ENCODE data around the gene MAP2. TPM values are rescaled to one million over a fixed set of nuclear protein-coding genes. Genes with fewer than 3 reads are reported as not detected.

The MAP2 gene
- total and polyA plus RNA-seq, 11 donors = 3.2 to 19.3 (median 8.9) TPM

DNA sequence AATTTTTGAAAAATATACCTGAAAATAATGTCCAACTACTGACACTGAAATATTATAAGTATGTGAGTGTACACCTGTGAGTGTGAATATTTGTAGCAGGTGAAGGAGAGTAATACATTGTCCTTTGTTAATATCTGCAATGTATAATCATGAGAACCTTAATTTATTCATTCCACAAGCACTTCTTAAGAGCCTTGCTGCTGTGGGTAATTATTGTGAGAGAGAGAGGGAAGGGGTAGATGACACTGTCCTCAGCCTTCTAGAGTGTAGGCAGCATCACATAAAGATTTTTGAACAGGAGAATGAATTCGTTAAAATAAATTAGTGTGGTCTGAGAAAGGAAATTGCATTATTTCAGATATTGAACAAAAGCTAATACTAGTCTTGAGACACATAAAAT is 157.2 kb downstream of the MAP2 start:
- WGBS, 4 donors = 78 to 92% (median 86%) methylated on average over 1 of the region's 1 CpG
- intact Hi-C loops (cut with DNase I) = no loop called here
- peaks cover 0 to 11% (median 1%) of the 10 kb centered on the region in 12 donors for H3K4me1 ChIP-seq
- H3K9me3 ChIP-seq = no peaks in the 10 kb centered on the region
- no peak overlapping the region for H3K4me3 ChIP-seq
- H3K36me3 ChIP-seq = no peaks in the 10 kb centered on the region
- H3K27ac ChIP-seq = no peak overlapping the region
- TF ChIP-seq, protein P1, sequence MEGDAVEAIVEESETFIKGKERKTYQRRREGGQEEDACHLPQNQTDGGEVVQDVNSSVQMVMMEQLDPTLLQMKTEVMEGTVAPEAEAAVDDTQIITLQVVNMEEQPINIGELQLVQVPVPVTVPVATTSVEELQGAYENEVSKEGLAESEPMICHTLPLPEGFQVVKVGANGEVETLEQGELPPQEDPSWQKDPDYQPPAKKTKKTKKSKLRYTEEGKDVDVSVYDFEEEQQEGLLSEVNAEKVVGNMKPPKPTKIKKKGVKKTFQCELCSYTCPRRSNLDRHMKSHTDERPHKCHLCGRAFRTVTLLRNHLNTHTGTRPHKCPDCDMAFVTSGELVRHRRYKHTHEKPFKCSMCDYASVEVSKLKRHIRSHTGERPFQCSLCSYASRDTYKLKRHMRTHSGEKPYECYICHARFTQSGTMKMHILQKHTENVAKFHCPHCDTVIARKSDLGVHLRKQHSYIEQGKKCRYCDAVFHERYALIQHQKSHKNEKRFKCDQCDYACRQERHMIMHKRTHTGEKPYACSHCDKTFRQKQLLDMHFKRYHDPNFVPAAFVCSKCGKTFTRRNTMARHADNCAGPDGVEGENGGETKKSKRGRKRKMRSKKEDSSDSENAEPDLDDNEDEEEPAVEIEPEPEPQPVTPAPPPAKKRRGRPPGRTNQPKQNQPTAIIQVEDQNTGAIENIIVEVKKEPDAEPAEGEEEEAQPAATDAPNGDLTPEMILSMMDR (IDR thresholded peaks at IDR 0.05) = no peak
- TF ChIP-seq POLR2A (IDR thresholded peaks at IDR 0.05) = no peak
- ATAC-seq (no peak), DNase-seq (no peak)
- H3K27me3 ChIP-seq = no peaks in the 10 kb centered on the region

- Histone ChIP-seq H3K27me3 (no peaks in the 10 kb centered on the region), H3K9me3 (no peaks in the 10 kb centered on the region), H3K36me3 (no peaks in the 10 kb centered on the region), H3K4me1 (peaks cover 0 to 11% (median 1%) of the 10 kb centered on the region in 12 donors), H3K27ac (no peak overlapping the region), H3K4me3 (no peak overlapping the region)
- no peak for TF ChIP-seq POLR2A (IDR thresholded peaks at IDR 0.05)
- TF ChIP-seq, protein P1 (IDR thresholded peaks at IDR 0.05) = no peak
- DNase-seq (no peak), ATAC-seq (no peak)
- WGBS, 4 donors = 81 to 91% (median 87%) methylated on average over 3 of the region's 3 CpGs
- intact Hi-C loops (cut with DNase I) = no loop called here
Observed at GRCh38 chr2:209582281-209582680, 158.4 kb downstream of the MAP2 start.

DNA sequence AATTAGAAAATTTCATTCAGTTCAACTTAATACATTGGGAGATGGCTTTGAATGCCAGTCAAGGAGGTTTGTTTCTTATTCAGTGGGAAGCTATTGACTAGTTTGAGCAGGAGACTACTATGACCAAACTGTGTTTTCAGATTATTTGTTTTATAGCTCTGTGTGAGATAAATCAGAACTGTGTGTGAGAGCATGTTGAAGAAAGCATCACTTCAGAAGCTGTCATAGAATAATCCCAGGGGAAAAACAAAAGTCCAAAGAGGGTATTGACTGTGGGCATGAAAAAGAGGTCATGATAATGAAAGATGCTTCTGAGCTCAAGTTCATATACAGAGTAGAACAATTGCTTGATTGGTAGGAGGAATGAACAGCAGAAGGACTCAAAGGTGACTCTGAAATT is 160.6 kb downstream of the MAP2 start:
- H3K36me3 ChIP-seq = no peaks in the 10 kb centered on the region
- DNase-seq = no peak
- intact Hi-C loops (cut with DNase I) = no loop called here

DNA sequence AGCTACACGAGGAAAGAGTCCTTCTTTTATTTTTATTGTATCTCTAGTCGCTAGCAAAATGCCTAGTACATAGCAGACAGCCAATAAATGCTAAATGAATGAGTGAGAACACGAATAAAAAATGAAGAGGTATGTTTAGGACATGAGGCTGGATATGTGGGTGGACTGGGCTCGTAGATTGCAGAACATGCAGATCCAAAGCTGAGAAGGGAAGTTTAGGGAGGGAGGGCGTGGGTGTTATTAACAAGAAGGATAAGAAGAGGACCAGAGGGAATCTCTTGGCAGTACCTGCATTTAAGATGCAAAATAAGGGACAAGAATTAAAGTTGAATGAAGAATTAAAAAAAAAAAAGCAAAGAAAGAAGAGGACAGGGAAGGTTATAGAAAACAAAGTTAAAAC is 161.1 kb downstream of the MAP2 start:
- Histone ChIP-seq H3K9me3 (no peaks in the 10 kb centered on the region), H3K4me3 (no peak overlapping the region), H3K27ac (no peak overlapping the region), H3K36me3 (no peaks in the 10 kb centered on the region), H3K4me1 (no peaks in the 10 kb centered on the region), H3K27me3 (no peaks in the 10 kb centered on the region)
- DNase-seq (no peak), ATAC-seq (no peak)
- intact Hi-C loops (cut with DNase I) = no loop called here
- 66 to 80% (median 77%) methylated on average over 5 of the region's 5 CpGs for WGBS, 4 donors
- TF ChIP-seq, protein P1 (IDR thresholded peaks at IDR 0.05) = no peak
- no peak for TF ChIP-seq POLR2A (IDR thresholded peaks at IDR 0.05)

More for the DNA sequence above, 160.6 kb downstream of the MAP2 start:
- no peak for ATAC-seq
- Histone ChIP-seq H3K27ac (no peak overlapping the region), H3K4me3 (no peak overlapping the region), H3K9me3 (no peaks in the 10 kb centered on the region), H3K27me3 (no peaks in the 10 kb centered on the region), H3K4me1 (peaks cover 0 to 4% (median 0%) of the 10 kb centered on the region in 12 donors)
- TF ChIP-seq, protein P1 (IDR thresholded peaks at IDR 0.05) = no peak
- no peak for TF ChIP-seq POLR2A (IDR thresholded peaks at IDR 0.05)

Data from heart left ventricle (tissue), 16 donors.